22Rv1 (cell line): ENCODE measurements around the gene ZSWIM9.

Experiments
- ZFX ChIP-seq: fragments of 450-650 bp; IDR thresholded peaks from 2 replicates; pipeline ENCODE4 v1.6.1; 2017; ENCODE audit warnings: antibody characterized with exemption, borderline replicate concordance
- TF ChIP-seq, protein P1 (sequence below): fragments of 450-650 bp; IDR thresholded peaks from 2 replicates; pipeline ENCODE4 v1.5.1; 2017; ENCODE audit warnings: mild to moderate bottlenecking

DNA sequence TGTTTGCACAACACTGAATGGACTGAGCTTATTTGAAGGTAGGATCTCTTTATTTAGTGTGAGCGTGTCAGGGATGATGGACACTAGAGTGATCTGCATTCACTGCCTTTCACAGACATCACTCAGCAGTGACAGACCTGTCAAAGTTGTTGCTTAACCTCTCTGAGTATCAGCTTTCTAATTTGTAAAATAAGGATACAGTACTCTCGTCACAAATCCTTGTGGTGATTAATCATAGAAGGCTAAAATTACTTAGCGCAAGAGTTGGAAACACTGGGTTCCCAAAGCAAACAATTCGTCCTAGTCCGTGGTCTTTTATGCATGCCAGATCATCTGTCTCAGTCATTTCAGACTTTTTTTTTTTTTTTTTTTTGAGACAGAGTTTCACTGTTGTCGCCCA is 68.6 kb downstream of the ZSWIM9 start:
- TF ChIP-seq, protein P1, sequence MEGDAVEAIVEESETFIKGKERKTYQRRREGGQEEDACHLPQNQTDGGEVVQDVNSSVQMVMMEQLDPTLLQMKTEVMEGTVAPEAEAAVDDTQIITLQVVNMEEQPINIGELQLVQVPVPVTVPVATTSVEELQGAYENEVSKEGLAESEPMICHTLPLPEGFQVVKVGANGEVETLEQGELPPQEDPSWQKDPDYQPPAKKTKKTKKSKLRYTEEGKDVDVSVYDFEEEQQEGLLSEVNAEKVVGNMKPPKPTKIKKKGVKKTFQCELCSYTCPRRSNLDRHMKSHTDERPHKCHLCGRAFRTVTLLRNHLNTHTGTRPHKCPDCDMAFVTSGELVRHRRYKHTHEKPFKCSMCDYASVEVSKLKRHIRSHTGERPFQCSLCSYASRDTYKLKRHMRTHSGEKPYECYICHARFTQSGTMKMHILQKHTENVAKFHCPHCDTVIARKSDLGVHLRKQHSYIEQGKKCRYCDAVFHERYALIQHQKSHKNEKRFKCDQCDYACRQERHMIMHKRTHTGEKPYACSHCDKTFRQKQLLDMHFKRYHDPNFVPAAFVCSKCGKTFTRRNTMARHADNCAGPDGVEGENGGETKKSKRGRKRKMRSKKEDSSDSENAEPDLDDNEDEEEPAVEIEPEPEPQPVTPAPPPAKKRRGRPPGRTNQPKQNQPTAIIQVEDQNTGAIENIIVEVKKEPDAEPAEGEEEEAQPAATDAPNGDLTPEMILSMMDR = no peak
- no peak for TF ChIP-seq ZFX
